Nephron progenitor cell (in vitro differentiated cells): ENCODE measurements around the gene TSPOAP1.

Experiments
- DNase-seq: peaks from one replicate; pipeline ENCODE4 v3.0.0; 2021
- H3K27ac Mint-ChIP-seq: 2 replicates; pipeline ENCODE4 v1.8.0; 2021; ENCODE audit warnings: mild to moderate bottlenecking, moderate library complexity, mixed read lengths
- H3K27me3 Mint-ChIP-seq: 2 replicates; pipeline ENCODE4 v1.8.0; 2021; ENCODE audit warnings: mild to moderate bottlenecking, low read depth, mixed read lengths; ENCODE audit not compliant: poor library complexity
- H3K36me3 Mint-ChIP-seq: 2 replicates; pipeline ENCODE4 v1.8.0; 2021; ENCODE audit warnings: low read depth, mixed read lengths
- H3K4me1 Mint-ChIP-seq: 2 replicates; pipeline ENCODE4 v1.8.0; 2021; ENCODE audit warnings: mixed read lengths
- H3K4me3 Mint-ChIP-seq: 2 replicates; pipeline ENCODE4 v1.8.0; 2021; ENCODE audit warnings: mild to moderate bottlenecking, moderate library complexity, mixed read lengths
- H3K9me3 Mint-ChIP-seq: 2 replicates; pipeline ENCODE4 v1.8.0; 2021; ENCODE audit warnings: mild to moderate bottlenecking, moderate library complexity, mixed read lengths
- CTCF ChIP-seq: fragments of 200-600 bp; sonication (generic); IDR thresholded peaks from 2 replicates; pipeline ENCODE4 v1.5.0; 2021; ENCODE audit warnings: antibody characterized with exemption

The TSPOAP1 gene

GRCh38 chr17:58351831-58352595 is 23.4 kb upstream of the TSPOAP1 start, which contains the start of gene SUPT4H1:
Gene SUPT4H1, minus strand, starts transcription at chr17:58352201. Its CDS starts 66 bp downstream, at chr17:58352135.
- peak; percentile 87 for DNase-seq
- Mint-ChIP-seq H3K27ac (peak within 1 kb of the TSS; percentile 100), H3K36me3 (peaks cover 39% of the 10 kb centered on the region), H3K9me3 (no peaks in the 10 kb centered on the region), H3K27me3 (peaks cover 2% of the 10 kb centered on the region), H3K4me3 (peak within 1 kb of the TSS; percentile 100), H3K4me1 (peaks cover 54% of the 10 kb centered on the region)
- TF ChIP-seq CTCF, result no peak

- H3K4me3 Mint-ChIP-seq, result peak overlapping the region; percentile 100
- no peak overlapping the region for H3K27ac Mint-ChIP-seq
- H3K9me3 Mint-ChIP-seq, result no peaks in the 10 kb centered on the region
- H3K27me3 Mint-ChIP-seq, result peaks cover 2% of the 10 kb centered on the region
- no peak for DNase-seq
- H3K4me1 Mint-ChIP-seq, result peaks cover 54% of the 10 kb centered on the region
- H3K36me3 Mint-ChIP-seq, result peaks cover 47% of the 10 kb centered on the region
- TF ChIP-seq CTCF, result no peak
These were observed 22.6 kb upstream of the TSPOAP1 start for GRCh38 chr17:58351182-58351581.

- Mint-ChIP-seq H3K27me3 (peaks cover 2% of the 10 kb centered on the region), H3K4me3 (no peak overlapping the region), H3K27ac (no peak overlapping the region), H3K36me3 (peaks cover 69% of the 10 kb centered on the region), H3K9me3 (no peaks in the 10 kb centered on the region), H3K4me1 (peaks cover 25% of the 10 kb centered on the region)
- no peak for DNase-seq
- no peak for TF ChIP-seq CTCF
These were observed 19.4 kb upstream of the TSPOAP1 start for GRCh38 chr17:58348038-58348437.

- Mint-ChIP-seq H3K36me3 (peaks cover 57% of the 10 kb centered on the region), H3K4me3 (no peak overlapping the region), H3K9me3 (no peaks in the 10 kb centered on the region), H3K27me3 (peaks cover 3% of the 10 kb centered on the region), H3K4me1 (peaks cover 5% of the 10 kb centered on the region), H3K27ac (no peak overlapping the region)
- DNase-seq, result no peak
- TF ChIP-seq CTCF, result no peak
These were observed 16.9 kb upstream of the TSPOAP1 start for GRCh38 chr17:58345500-58345899.

- peaks cover 56% of the 10 kb centered on the region for H3K36me3 Mint-ChIP-seq
- H3K27ac Mint-ChIP-seq, result peak overlapping the region; percentile 36
- H3K4me1 Mint-ChIP-seq, result peaks cover 4% of the 10 kb centered on the region
- TF ChIP-seq CTCF, result no peak
- H3K27me3 Mint-ChIP-seq, result peaks cover 3% of the 10 kb centered on the region
- H3K9me3 Mint-ChIP-seq, result no peaks in the 10 kb centered on the region
- H3K4me3 Mint-ChIP-seq, result no peak overlapping the region
- DNase-seq, result no peak
These were observed 16.2 kb upstream of the TSPOAP1 start for GRCh38 chr17:58344791-58345157.
